HCT116 (cell line): ENCODE measurements around the gene ZNF600. TPM values are rescaled to one million over a fixed set of nuclear protein-coding genes. Genes with fewer than 3 reads are reported as not detected.

Source experiments
- ATAC-seq: fragments of 200-7000 bp; cut with Tn5 transposase; 2 replicates; pipeline ENCODE4 v1.9.1; 2020; ENCODE audit warnings: mild to moderate bottlenecking, moderate library complexity
- BruUV-seq: library from RNA; stranded (reverse); fragments of 400-500 nt; replicated peaks from 2 replicates; lab custom pipeline; 2021; lab: Mats Ljungman, UMichigan
- CTCF ChIA-PET: fragments of 300-600 bp; sonication (Branson Sonifier 250); formaldehyde crosslinking; loops from one replicate; lab custom pipeline; 2021; ENCODE audit warnings: antibody characterized with exemption; lab: Charles Lee
- POLR2A ChIA-PET: fragments of 300-600, 350-600 bp; sonication (Branson Sonifier 250); formaldehyde crosslinking; loops from one replicate; lab custom pipeline; 2021; ENCODE audit warnings: antibody characterized with exemption; lab: Charles Lee
- RAD21 ChIA-PET, 2 experiments: fragments of 300-600 bp; sonication (Branson Sonifier 250); formaldehyde crosslinking; loops; one replicate each; lab custom pipeline; 2023; ENCODE audit warnings: low total read pairs in 2 of 2; ENCODE audit not compliant: uncharacterized antibody in 2 of 2, unreplicated experiment in 2 of 2, low non-redundant PET in 1 of 2; lab: Charles Lee
- DNase-seq: peaks from one replicate; pipeline ENCODE4 v3.0.0-alpha.2; 2010; ENCODE audit warnings: low read depth, low spot score
- H2AFZ ChIP-seq: fragments of 200-600 bp; shearing (Covaris generic), sonication (generic); 2 replicates; pipeline ENCODE4 v1.6.1; 2017; ENCODE audit warnings: low read depth, mixed run types, mixed read lengths, antibody characterized with exemption, low read length; ENCODE audit not compliant: poor library complexity, severe bottlenecking
- H3K27ac ChIP-seq: 2 replicates; pipeline ENCODE4 v1.5.1; 2012; ENCODE audit warnings: low read depth, low read length
- H3K27me3 ChIP-seq: fragments of 200-600 bp; sonication (generic); 2 replicates; pipeline ENCODE4 v1.6.1; 2016; ENCODE audit warnings: mixed run types, low read length, mixed read lengths; ENCODE audit not compliant: insufficient read depth
- H3K36me3 ChIP-seq, 2 experiments: fragments of 200-500 bp in 1 of 2; fragments of 200-600 bp in 1 of 2; sonication (Bioruptor generic) in 1 of 2; sonication (generic) in 1 of 2; 2 replicates each; pipeline versions ENCODE4 v1.5.1 to v1.6.1; 2014 to 2016; ENCODE audit warnings: low read length in 2 of 2, inconsistent platforms in 1 of 2, mixed read lengths in 1 of 2, mixed run types in 1 of 2; ENCODE audit not compliant: insufficient read depth in 2 of 2, control insufficient read depth in 1 of 2
- H3K4me1 ChIP-seq, 2 experiments: fragments of 200-600 bp in 1 of 2; sonication (generic) in 1 of 2; 2 replicates each; pipeline versions ENCODE4 v1.5.1 to v1.6.1; 2012 to 2017; ENCODE audit warnings: low read length in 2 of 2, inconsistent platforms in 1 of 2, mild to moderate bottlenecking in 1 of 2, mixed read lengths in 1 of 2, mixed run types in 1 of 2, moderate library complexity in 1 of 2; ENCODE audit not compliant: insufficient read depth in 2 of 2, control insufficient read depth in 1 of 2
- H3K4me2 ChIP-seq: fragments of 200-600 bp; sonication (generic); 2 replicates; pipeline ENCODE4 v1.6.1; 2017; ENCODE audit warnings: mixed run types, low read length, mixed read lengths
- H3K4me3 ChIP-seq, 2 experiments: fragments of 200-600 bp in 1 of 2; sonication (generic) in 1 of 2; replicated peaks in 1 of 2; 2 replicates each; pipeline ENCODE4 v1.5.1; 2011 to 2016; ENCODE audit warnings: low read length in 2 of 2, control low read depth in 1 of 2, low read depth in 1 of 2, mild to moderate bottlenecking in 1 of 2, mixed read lengths in 1 of 2, mixed run types in 1 of 2
- H3K79me2 ChIP-seq: fragments of 200-600 bp; sonication (generic); 2 replicates; pipeline ENCODE4 v1.6.1; 2017; ENCODE audit warnings: mild to moderate bottlenecking, mixed run types, low read length, moderate library complexity, mixed read lengths; ENCODE audit not compliant: insufficient read depth
- H3K9ac ChIP-seq: fragments of 200-600 bp; sonication (generic); 2 replicates; pipeline ENCODE4 v1.6.1; 2016; ENCODE audit warnings: low read length, mixed read lengths
- H3K9me2 ChIP-seq: fragments of 200-600 bp; sonication (generic), shearing (Covaris generic); 2 replicates; pipeline ENCODE4 v1.6.1; 2017; ENCODE audit warnings: mixed run types, mild to moderate bottlenecking, moderate library complexity; ENCODE audit not compliant: insufficient read depth
- H3K9me3 ChIP-seq, 2 experiments: fragments of 200-500 bp in 1 of 2; fragments of 200-600 bp in 1 of 2; sonication (Bioruptor generic) in 1 of 2; sonication (generic) in 1 of 2; 2 replicates each; pipeline ENCODE4 v1.6.1; 2014 to 2017; ENCODE audit warnings: low read length in 2 of 2, mixed read lengths in 2 of 2, inconsistent platforms in 1 of 2, low read depth in 1 of 2, mild to moderate bottlenecking in 1 of 2, mixed run types in 1 of 2, moderate library complexity in 1 of 2; ENCODE audit not compliant: control insufficient read depth in 1 of 2, insufficient read depth in 1 of 2
- H4K20me1 ChIP-seq: fragments of 200-600 bp; sonication (generic), shearing (Covaris generic); 2 replicates; pipeline ENCODE4 v1.6.1; 2017; ENCODE audit warnings: mixed run types, mild to moderate bottlenecking, moderate library complexity; ENCODE audit not compliant: insufficient read depth
- EZH2 ChIP-seq: fragments of 200-600 bp; sonication (generic); IDR thresholded peaks from 2 replicates; pipeline ENCODE4 v1.6.1; 2017; ENCODE audit warnings: antibody characterized with exemption, mixed run types
- EZH2phosphoT487 ChIP-seq: fragments of 200-600 bp; IDR thresholded peaks from 2 replicates; pipeline ENCODE4 v1.6.1; 2018; ENCODE audit warnings: antibody characterized with exemption, borderline replicate concordance
- RAD21 ChIP-seq: IDR thresholded peaks from 2 replicates; pipeline ENCODE4 v1.6.1; 2012; ENCODE audit warnings: low read depth, mild to moderate bottlenecking
- REST ChIP-seq: IDR thresholded peaks from 2 replicates; pipeline ENCODE4 v1.6.1; 2012; ENCODE audit warnings: low read depth
- TCF7L2 ChIP-seq: IDR thresholded peaks from 2 replicates; pipeline ENCODE4 v1.7.0; 2011; ENCODE audit warnings: borderline replicate concordance, inconsistent platforms; ENCODE audit not compliant: insufficient read depth, insufficient read length; ENCODE audit errors: extremely low read depth
- intact Hi-C: fragments of 100-400 bp; cut with micrococcal nuclease; formaldehyde crosslinking; loops from 2 replicates; pipeline ENCODE4 v1.10.0; 2022
- total RNA-seq: library from RNA; stranded (reverse); gene quantifications from one replicate; pipeline ENCODE4 v1.2.1, GENCODE V29; 2021; ENCODE audit not compliant: unreplicated experiment
- TF ChIP-seq, protein P1 (sequence below): IDR thresholded peaks from 2 replicates; pipeline ENCODE4 v1.6.1; 2011; ENCODE audit warnings: mild to moderate bottlenecking, low read length, moderate library complexity; ENCODE audit not compliant: insufficient replicate concordance; ENCODE audit errors: extremely low read depth
- TF ChIP-seq, protein P2 (sequence below): IDR thresholded peaks from 2 replicates; pipeline ENCODE4 v1.6.1; 2012

The ZNF600 gene
- total RNA-seq, 1 experiment from 2014 or later: 12.7 TPM

GRCh38 chr19:52742516-52742915 lies 44.1 kb downstream of the ZNF600 start:
- 0 out of 4 replicates have a peak, but pooled peaks cover 0 to 5% of the 10 kb centered on the region in 2 experiments for H3K9me3 ChIP-seq
- TF ChIP-seq EZH2phosphoT487 (no peak), RAD21 (no peak), TCF7L2 (no peak), REST (no peak), EZH2 (no peak)
- TF ChIP-seq, protein P1, sequence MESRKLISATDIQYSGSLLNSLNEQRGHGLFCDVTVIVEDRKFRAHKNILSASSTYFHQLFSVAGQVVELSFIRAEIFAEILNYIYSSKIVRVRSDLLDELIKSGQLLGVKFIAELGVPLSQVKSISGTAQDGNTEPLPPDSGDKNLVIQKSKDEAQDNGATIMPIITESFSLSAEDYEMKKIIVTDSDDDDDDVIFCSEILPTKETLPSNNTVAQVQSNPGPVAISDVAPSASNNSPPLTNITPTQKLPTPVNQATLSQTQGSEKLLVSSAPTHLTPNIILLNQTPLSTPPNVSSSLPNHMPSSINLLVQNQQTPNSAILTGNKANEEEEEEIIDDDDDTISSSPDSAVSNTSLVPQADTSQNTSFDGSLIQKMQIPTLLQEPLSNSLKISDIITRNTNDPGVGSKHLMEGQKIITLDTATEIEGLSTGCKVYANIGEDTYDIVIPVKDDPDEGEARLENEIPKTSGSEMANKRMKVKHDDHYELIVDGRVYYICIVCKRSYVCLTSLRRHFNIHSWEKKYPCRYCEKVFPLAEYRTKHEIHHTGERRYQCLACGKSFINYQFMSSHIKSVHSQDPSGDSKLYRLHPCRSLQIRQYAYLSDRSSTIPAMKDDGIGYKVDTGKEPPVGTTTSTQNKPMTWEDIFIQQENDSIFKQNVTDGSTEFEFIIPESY: no peak
- TF ChIP-seq, protein P2, sequence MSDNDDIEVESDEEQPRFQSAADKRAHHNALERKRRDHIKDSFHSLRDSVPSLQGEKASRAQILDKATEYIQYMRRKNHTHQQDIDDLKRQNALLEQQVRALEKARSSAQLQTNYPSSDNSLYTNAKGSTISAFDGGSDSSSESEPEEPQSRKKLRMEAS: no peak
- H3K4me2 ChIP-seq: no peak overlapping the region
- no peak overlapping the region for H3K27ac ChIP-seq
- no peaks in the 10 kb centered on the region for H4K20me1 ChIP-seq
- H3K9me2 ChIP-seq: no peaks in the 10 kb centered on the region
- no peak overlapping the region for H3K4me3 ChIP-seq
- no peak for DNase-seq
- ChIA-PET CTCF (no interaction called here), POLR2A (no interaction called here), RAD21 (no interaction called here)
- no peak for ATAC-seq
- no TSS peak for BruUV-seq
- H3K79me2 ChIP-seq: no peaks in the 10 kb centered on the region
- H3K36me3 ChIP-seq: no peaks in the 10 kb centered on the region
- H3K9ac ChIP-seq: no peak overlapping the region
- no peaks in the 10 kb centered on the region for H3K27me3 ChIP-seq
- H3K4me1 ChIP-seq: no peaks in the 10 kb centered on the region
- intact Hi-C loops: no loop called here
- H2AFZ ChIP-seq: no peak overlapping the region
